Keratinocyte (primary cell): ENCODE data around the gene PCDH8.

Experiments used
- EZH2 ChIP-seq: IDR thresholded peaks from one replicate; pipeline ENCODE4 v1.6.1; 2012; ENCODE audit warnings: inconsistent platforms, mild to moderate bottlenecking, low read length, moderate library complexity
- TF ChIP-seq, protein P1 (sequence below), 3 experiments: IDR thresholded peaks in 1 of 3; conservative IDR thresholded peaks in 1 of 3; optimal IDR thresholded peaks in 1 of 3; 2 replicates in 2 of 3; 3 replicates in 1 of 3; pipeline versions ENCODE3 to v1.5.1; 2011; ENCODE audit warnings: low read length in 3 of 3, mild to moderate bottlenecking in 3 of 3, moderate library complexity in 2 of 3, control low read depth in 1 of 3, inconsistent platforms in 1 of 3; ENCODE audit not compliant: insufficient read depth in 2 of 3; ENCODE audit errors: extremely low read depth in 1 of 3

DNA sequence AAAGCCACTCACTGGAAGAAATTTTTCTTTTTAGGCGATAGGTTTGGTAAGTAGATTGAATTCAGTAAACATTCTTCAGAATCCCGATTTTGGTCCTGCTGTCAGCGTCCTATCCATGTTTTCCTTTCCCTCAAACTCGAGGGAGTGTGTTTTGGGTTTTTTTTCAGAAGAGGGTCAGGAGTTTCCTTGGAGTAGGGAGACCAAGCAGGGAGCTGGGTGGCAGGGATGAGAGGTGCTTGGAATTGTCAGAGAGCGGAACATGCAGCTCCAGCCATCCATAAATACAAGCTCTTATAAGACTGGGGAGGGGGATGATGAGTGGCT lies 1.6 kb upstream of the PCDH8 start:
- TF ChIP-seq, protein P1, sequence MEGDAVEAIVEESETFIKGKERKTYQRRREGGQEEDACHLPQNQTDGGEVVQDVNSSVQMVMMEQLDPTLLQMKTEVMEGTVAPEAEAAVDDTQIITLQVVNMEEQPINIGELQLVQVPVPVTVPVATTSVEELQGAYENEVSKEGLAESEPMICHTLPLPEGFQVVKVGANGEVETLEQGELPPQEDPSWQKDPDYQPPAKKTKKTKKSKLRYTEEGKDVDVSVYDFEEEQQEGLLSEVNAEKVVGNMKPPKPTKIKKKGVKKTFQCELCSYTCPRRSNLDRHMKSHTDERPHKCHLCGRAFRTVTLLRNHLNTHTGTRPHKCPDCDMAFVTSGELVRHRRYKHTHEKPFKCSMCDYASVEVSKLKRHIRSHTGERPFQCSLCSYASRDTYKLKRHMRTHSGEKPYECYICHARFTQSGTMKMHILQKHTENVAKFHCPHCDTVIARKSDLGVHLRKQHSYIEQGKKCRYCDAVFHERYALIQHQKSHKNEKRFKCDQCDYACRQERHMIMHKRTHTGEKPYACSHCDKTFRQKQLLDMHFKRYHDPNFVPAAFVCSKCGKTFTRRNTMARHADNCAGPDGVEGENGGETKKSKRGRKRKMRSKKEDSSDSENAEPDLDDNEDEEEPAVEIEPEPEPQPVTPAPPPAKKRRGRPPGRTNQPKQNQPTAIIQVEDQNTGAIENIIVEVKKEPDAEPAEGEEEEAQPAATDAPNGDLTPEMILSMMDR (optimal IDR thresholded peaks at IDR 0.05 in 1 of 3, IDR thresholded peaks at IDR 0.05 in 1 of 3, conservative IDR thresholded peaks at IDR 0.05 in 1 of 3; ENCODE audit: extremely low read depth in 1 of 3, insufficient read depth in 2 of 3, low read length in 3 of 3), result no peak
- no peak for TF ChIP-seq EZH2
